ENCODE data around the gene PRKG1.

- TF ChIP-seq, protein P1, sequence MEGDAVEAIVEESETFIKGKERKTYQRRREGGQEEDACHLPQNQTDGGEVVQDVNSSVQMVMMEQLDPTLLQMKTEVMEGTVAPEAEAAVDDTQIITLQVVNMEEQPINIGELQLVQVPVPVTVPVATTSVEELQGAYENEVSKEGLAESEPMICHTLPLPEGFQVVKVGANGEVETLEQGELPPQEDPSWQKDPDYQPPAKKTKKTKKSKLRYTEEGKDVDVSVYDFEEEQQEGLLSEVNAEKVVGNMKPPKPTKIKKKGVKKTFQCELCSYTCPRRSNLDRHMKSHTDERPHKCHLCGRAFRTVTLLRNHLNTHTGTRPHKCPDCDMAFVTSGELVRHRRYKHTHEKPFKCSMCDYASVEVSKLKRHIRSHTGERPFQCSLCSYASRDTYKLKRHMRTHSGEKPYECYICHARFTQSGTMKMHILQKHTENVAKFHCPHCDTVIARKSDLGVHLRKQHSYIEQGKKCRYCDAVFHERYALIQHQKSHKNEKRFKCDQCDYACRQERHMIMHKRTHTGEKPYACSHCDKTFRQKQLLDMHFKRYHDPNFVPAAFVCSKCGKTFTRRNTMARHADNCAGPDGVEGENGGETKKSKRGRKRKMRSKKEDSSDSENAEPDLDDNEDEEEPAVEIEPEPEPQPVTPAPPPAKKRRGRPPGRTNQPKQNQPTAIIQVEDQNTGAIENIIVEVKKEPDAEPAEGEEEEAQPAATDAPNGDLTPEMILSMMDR (IDR thresholded peaks at IDR 0.05) = no peak
- TF ChIP-seq POLR2A (IDR thresholded peaks at IDR 0.05) = no peak
- no peak for TF ChIP-seq POLR2AphosphoS5 (IDR thresholded peaks at IDR 0.05; ENCODE audit: insufficient read depth in 1 of 2, low read depth in 1 of 2)
These were observed 803.3 kb downstream of the PRKG1 start for GRCh38 chr10:51877636-51878035.
